Thyroid gland (tissue), 4 donors: ENCODE results near the gene NKX1-2. TPM values are rescaled to one million over a fixed set of nuclear protein-coding genes. Genes with fewer than 3 reads are reported as not detected.

Experiments used
- DNase-seq, 2 donors: peaks; one replicate each; pipeline ENCODE4 v3.0.0-alpha.2; 2019
- H3K27ac ChIP-seq, 3 donors: fragments of 200-600 bp; sonication (generic); 1 replicate in 2 of 3; 2 replicates in 1 of 3; pipeline ENCODE4 v1.5.1; 2016 to 2019; ENCODE audit warnings: mild to moderate bottlenecking in 1 of 3, moderate library complexity in 1 of 3
- H3K27me3 ChIP-seq: fragments of 200-600 bp; sonication (generic); one replicate; pipeline ENCODE4 v1.5.1; 2019
- H3K36me3 ChIP-seq, 2 donors: fragments of 200-600 bp; sonication (generic); one replicate each; pipeline ENCODE4 v1.5.1; 2016 to 2019
- H3K4me1 ChIP-seq, 2 donors: fragments of 200-600 bp; sonication (generic); one replicate each; pipeline ENCODE4 v1.5.1; 2017 to 2019
- H3K4me3 ChIP-seq, 3 donors: fragments of 200-600 bp; sonication (generic); replicated peaks in 1 of 3; 1 replicate in 2 of 3; 2 replicates in 1 of 3; pipeline ENCODE4 v1.5.1; 2016; ENCODE audit warnings: mild to moderate bottlenecking in 1 of 3
- H3K9me3 ChIP-seq: fragments of 200-600 bp; sonication (generic); one replicate; pipeline ENCODE4 v1.5.1; 2017
- CTCF ChIP-seq, 6 experiments: fragments of 200-600 bp in 3 of 6; fragments of 450-650 bp in 3 of 6; sonication (generic) in 3 of 6; IDR thresholded peaks; one replicate each; pipeline ENCODE4 v1.5.1; 2016 to 2019; ENCODE audit warnings: antibody characterized with exemption in 6 of 6, mild to moderate bottlenecking in 2 of 6, inconsistent platforms in 1 of 6, moderate library complexity in 1 of 6
- POLR2A ChIP-seq, 2 donors: fragments of 450-650 bp; IDR thresholded peaks; one replicate each; pipeline ENCODE4 v1.6.1; 2017; ENCODE audit warnings: antibody characterized with exemption in 2 of 2, mild to moderate bottlenecking in 2 of 2, moderate library complexity in 1 of 2
- WGBS, 2 donors: methylation state at CpG; one replicate each; pipeline ENCODE4 v1.1.5; 2017; 5-methylcytosine and 5-hydroxymethylcytosine counted together
- intact Hi-C: fragments of 100-400 bp; cut with DNase I; formaldehyde crosslinking; loops from one replicate; pipeline ENCODE4 v1.15.1; 2023
- total RNA-seq, 4 donors: library from RNA; depleted of rRNA; stranded (reverse); fragments of >200 nt; gene quantifications; one replicate each; pipeline ENCODE4 v1.2.3, GENCODE V29; 2016

The NKX1-2 gene
- total RNA-seq, 4 donors from 2014 or later: not detected

DNA sequence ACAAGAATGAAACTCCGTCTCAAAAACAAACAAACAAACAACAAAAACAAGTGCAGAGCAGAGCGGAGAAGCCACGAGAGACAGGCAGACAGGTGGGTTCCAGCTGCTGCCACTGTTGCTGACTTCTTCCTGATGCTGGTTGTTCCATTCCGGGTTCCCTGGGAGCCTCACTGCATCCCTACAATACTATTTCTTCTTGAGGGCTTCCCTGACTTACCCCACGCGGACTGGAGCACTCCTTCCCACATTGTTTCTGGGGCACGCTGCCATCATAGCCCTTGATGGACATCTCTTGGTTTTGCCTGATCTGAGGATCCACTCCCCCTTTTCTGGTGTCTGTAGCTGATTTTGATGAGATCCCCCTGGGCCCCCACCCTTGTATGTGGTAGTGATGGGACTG is 5.6 kb upstream of the NKX1-2 start:
- H3K27ac ChIP-seq: no peak overlapping the region
- H3K4me1 ChIP-seq: peaks cover 13 to 21% of the 10 kb centered on the region in 2 donors
- DNase-seq: no peak
- H3K9me3 ChIP-seq: no peaks in the 10 kb centered on the region
- intact Hi-C loops: no loop called here
- no peaks in the 10 kb centered on the region for H3K36me3 ChIP-seq
- H3K4me3 ChIP-seq: no peak overlapping the region
- TF ChIP-seq CTCF (IDR thresholded peaks at IDR 0.05) (no peak), POLR2A (IDR thresholded peaks at IDR 0.05) (no peak)
- 77 to 78% methylated on average over 7 of the region's 7 CpGs for WGBS, 2 donors
- H3K27me3 ChIP-seq: no peaks in the 10 kb centered on the region

DNA sequence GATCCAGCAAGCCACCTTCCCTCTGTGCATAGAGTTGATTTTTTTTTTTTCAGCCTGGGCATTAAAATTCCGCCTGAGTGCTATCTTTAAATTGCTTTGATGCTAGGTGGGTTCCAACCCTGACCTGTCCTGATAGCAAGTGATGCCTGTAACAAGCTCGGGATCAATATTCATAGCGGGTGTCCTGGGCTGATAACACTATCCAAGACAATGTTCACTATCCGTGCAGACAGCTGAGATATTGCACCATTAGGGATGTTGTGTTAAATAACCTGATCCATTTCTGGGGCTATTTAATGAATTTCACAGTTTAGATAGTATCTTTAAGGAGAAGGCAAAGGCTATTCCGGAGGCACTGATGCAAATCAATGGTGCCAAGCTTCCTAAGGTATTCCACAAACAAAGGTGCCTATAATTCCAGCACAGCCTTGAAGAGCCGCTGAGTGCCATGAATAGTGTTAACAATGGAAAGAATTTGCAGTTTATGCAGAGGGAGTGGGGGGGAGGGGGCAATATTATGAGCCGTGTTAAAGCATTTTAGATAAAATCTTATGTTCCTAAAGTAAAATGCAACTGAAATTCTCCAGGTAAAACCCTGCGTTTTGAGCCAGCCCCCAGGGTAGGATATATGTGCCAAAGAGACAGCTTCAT is 4.2 kb upstream of the NKX1-2 start:
- H3K4me3 ChIP-seq: no peak overlapping the region
- intact Hi-C loops: no loop called here
- H3K27ac ChIP-seq: no peak overlapping the region
- no peak for TF ChIP-seq CTCF (IDR thresholded peaks at IDR 0.05)
- no peak for TF ChIP-seq POLR2A (IDR thresholded peaks at IDR 0.05)
- DNase-seq: no peak
- WGBS, 2 donors: 28 to 33% methylated on average over 8 of the region's 8 CpGs
- H3K4me1 ChIP-seq: peaks cover 14 to 24% of the 10 kb centered on the region in 2 donors
- H3K27me3 ChIP-seq: peaks cover 6% of the 10 kb centered on the region
- H3K9me3 ChIP-seq: no peaks in the 10 kb centered on the region
- H3K36me3 ChIP-seq: no peaks in the 10 kb centered on the region

DNA sequence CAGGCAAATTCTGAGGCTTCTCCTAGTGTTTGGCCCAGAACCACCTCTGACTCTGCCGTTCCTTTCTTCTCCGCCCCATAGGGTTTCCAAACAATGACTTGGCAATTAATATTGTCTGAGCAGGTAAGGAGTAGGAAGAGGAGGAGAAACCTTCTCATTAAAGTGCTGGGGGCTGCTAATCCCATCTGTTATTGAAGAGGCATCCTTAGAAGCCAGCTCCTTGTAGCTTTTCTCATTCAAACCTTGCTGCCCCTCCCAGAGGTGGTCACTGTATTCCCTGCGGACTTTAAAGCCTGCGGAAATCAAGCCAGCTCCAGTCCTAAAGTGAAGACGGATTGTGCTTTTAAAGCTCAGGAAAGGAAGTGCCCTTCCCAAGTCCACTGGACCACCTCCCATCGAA is 1.4 kb upstream of the NKX1-2 start:
- 43 to 60% methylated on average over 6 of the region's 6 CpGs for WGBS, 2 donors
- no peak for TF ChIP-seq CTCF (IDR thresholded peaks at IDR 0.05)
- TF ChIP-seq POLR2A (IDR thresholded peaks at IDR 0.05): no peak
- Histone ChIP-seq H3K36me3 (no peaks in the 10 kb centered on the region), H3K4me1 (peaks cover 11 to 40% of the 10 kb centered on the region in 2 donors), H3K4me3 (no peak overlapping the region), H3K27ac (no peak overlapping the region), H3K27me3 (peaks cover 14% of the 10 kb centered on the region), H3K9me3 (no peaks in the 10 kb centered on the region)
- intact Hi-C loops: no loop called here
- DNase-seq: no peak

GRCh38 chr10:124450783-124451057 is 885 bp upstream of the NKX1-2 start:
- DNase-seq: no peak
- peaks cover 14% of the 10 kb centered on the region for H3K27me3 ChIP-seq
- H3K27ac ChIP-seq: no peak overlapping the region
- WGBS, 2 donors: 23 to 44% methylated on average over 3 to 5 of the region's 5 CpGs
- H3K36me3 ChIP-seq: no peaks in the 10 kb centered on the region
- no peak for TF ChIP-seq POLR2A (IDR thresholded peaks at IDR 0.05)
- no peak for TF ChIP-seq CTCF (IDR thresholded peaks at IDR 0.05)
- H3K4me3 ChIP-seq: no peak overlapping the region
- H3K9me3 ChIP-seq: no peaks in the 10 kb centered on the region
- H3K4me1 ChIP-seq: peaks cover 11 to 40% of the 10 kb centered on the region in 2 donors
- intact Hi-C loops: no loop called here

DNA sequence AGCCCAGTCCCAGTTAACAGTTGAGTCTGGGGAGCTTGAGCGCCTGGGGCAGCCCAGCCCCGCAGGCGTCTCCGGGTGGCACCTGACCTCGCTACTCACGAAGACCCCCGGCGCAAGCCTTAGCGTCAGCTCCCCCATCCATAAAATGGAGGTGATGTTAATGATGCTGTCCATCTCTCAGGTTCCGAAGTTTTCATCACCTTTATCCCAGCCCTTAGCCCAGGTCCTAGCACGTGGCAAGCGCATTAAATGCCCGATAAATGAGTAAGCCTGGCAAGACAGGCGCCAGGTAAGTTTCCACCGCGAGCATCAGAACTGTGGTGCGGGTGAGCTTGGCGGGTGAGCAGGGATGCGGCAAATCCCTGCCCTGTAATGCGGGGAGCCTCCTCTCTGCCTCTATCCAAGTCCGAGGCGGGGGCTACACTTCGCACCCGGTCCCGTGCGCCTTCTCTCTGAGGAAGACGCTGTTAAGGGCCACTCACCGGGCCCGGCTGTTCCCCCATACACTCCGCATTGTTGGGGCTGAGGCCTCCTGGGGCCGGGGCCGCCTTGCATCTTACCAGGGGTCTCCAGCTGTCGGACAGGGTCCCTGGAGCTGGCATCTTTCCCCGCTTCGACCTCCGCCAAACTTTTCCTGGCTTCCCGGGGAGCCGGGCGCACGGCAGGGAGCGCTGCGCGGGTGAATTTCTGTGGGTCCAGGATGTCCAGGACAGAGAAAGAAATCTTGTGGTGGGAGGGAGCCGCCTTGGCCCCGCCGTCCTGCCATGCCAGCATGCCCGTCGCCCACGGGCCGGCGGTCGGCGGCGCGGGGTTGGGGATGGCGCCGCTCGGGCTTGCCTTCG is 444 bp downstream of the NKX1-2 start:
- Histone ChIP-seq H3K4me3 (no peak overlapping the region), H3K36me3 (no peaks in the 10 kb centered on the region), H3K27ac (no peak overlapping the region), H3K4me1 (peaks cover 11 to 38% of the 10 kb centered on the region in 2 donors), H3K27me3 (peaks cover 14% of the 10 kb centered on the region), H3K9me3 (no peaks in the 10 kb centered on the region)
- TF ChIP-seq POLR2A (IDR thresholded peaks at IDR 0.05): no peak
- TF ChIP-seq CTCF (IDR thresholded peaks at IDR 0.05): no peak
- intact Hi-C loops: no loop called here
- WGBS, 2 donors: 1 to 2% methylated on average over 17 to 40 of the region's 59 CpGs
- no peak for DNase-seq
